ENCODE data around the gene MACC1. TPM values are rescaled to one million over a fixed set of nuclear protein-coding genes. Genes with fewer than 3 reads are reported as not detected.

The MACC1 gene
- total RNA-seq, 3 donors from 2014 or later, result 0.19 to 0.34 (median 0.23) TPM

GRCh38 chr7:20158684-20159083 is 58.5 kb downstream of the MACC1 start:
- H3K4me1 Mint-ChIP-seq (ENCODE audit: low read depth), result no peaks in the 10 kb centered on the region
- no peak for ATAC-seq
- H3K36me3 Mint-ChIP-seq (ENCODE audit: insufficient read depth), result no peaks in the 10 kb centered on the region
- H3K27me3 Mint-ChIP-seq (ENCODE audit: low read depth), result no peaks in the 10 kb centered on the region
- no peaks in the 10 kb centered on the region for H3K9me3 Mint-ChIP-seq
- no peak for DNase-seq
- H3K4me3 Mint-ChIP-seq, result no peak overlapping the region

DNA sequence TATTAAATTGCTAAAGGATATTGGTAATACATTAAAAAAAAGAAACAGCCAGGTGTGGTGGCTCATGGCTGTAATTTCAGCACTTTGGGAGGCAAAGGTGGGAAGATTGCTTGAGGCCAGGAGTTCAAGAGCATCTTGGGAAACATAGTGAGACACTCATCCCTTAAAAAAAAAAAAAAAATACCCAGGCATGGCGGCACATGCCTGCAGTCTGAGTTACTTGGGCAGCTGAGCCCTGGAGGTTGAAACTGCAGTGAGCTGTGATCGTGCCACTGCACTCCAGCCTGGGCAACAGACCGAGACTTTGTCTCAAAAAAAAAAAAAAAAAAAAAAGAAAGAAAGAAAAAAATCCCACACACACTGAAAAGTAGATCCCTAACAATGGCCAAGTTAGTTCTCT is 59.7 kb downstream of the MACC1 start:
- Mint-ChIP-seq H3K27me3 (ENCODE audit: low read depth) (no peaks in the 10 kb centered on the region), H3K4me3 (no peak overlapping the region), H3K9me3 (no peaks in the 10 kb centered on the region), H3K4me1 (ENCODE audit: low read depth) (no peaks in the 10 kb centered on the region), H3K36me3 (ENCODE audit: insufficient read depth) (no peaks in the 10 kb centered on the region)
- ATAC-seq (no peak), DNase-seq (no peak)

GRCh38 chr7:20153999-20154398 is 63.2 kb downstream of the MACC1 start:
- no peaks in the 10 kb centered on the region for H3K27me3 Mint-ChIP-seq (ENCODE audit: low read depth)
- H3K4me1 Mint-ChIP-seq (ENCODE audit: low read depth), result no peaks in the 10 kb centered on the region
- no peak overlapping the region for H3K4me3 Mint-ChIP-seq
- DNase-seq, result no peak
- no peaks in the 10 kb centered on the region for H3K36me3 Mint-ChIP-seq (ENCODE audit: insufficient read depth)
- H3K9me3 Mint-ChIP-seq, result no peaks in the 10 kb centered on the region
- no peak for ATAC-seq

DNA sequence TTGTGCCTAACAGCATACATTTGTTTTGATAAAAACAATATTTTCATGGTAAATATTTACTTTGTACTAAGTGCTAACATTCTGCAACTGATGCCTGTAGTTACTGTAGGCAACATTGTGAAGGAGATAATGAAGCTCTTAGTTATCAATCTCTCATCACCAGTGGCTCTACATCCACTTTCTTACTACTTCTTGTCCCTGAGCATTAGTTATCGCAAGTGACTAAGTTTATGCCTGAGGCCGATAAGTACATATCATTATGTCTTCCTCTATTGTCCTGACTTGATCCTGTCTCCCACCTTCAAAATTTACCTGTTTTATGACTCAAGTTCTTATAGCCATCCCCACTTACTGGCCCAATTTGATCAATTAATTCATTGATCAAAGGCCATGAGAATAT is 63.6 kb downstream of the MACC1 start:
- no peak for ATAC-seq
- no peak for DNase-seq
- Mint-ChIP-seq H3K27me3 (ENCODE audit: low read depth) (no peaks in the 10 kb centered on the region), H3K4me1 (ENCODE audit: low read depth) (no peaks in the 10 kb centered on the region), H3K9me3 (no peaks in the 10 kb centered on the region), H3K4me3 (no peak overlapping the region), H3K36me3 (ENCODE audit: insufficient read depth) (no peaks in the 10 kb centered on the region)

DNA sequence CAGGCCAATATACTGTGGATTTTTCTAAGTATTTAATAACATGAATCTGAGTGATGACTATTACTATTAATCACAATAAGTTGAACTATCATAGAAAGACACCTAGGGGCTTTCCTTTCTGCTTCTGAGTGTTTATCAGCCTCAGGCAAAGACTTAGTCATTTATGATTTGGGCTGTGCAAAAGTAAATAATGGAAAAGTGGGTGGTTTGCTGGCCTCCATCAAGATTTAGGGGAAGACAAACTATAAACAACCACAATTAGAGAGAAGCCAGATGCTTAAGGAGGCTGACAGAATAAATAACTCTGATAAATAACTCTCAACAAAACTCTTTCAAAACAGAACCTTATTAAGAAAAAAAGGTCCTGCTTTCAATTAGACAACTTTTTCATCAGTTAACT is 64.7 kb downstream of the MACC1 start:
- Mint-ChIP-seq H3K9me3 (no peaks in the 10 kb centered on the region), H3K4me1 (ENCODE audit: low read depth) (no peaks in the 10 kb centered on the region), H3K27me3 (ENCODE audit: low read depth) (no peaks in the 10 kb centered on the region), H3K4me3 (no peak overlapping the region), H3K36me3 (ENCODE audit: insufficient read depth) (no peaks in the 10 kb centered on the region)
- ATAC-seq (no peak), DNase-seq (no peak)

GRCh38 chr7:20151708-20152456 is 65.3 kb downstream of the MACC1 start:
- ATAC-seq, result no peak
- no peaks in the 10 kb centered on the region for H3K27me3 Mint-ChIP-seq (ENCODE audit: low read depth)
- no peak overlapping the region for H3K4me3 Mint-ChIP-seq
- no peaks in the 10 kb centered on the region for H3K36me3 Mint-ChIP-seq (ENCODE audit: insufficient read depth)
- no peaks in the 10 kb centered on the region for H3K9me3 Mint-ChIP-seq
- no peaks in the 10 kb centered on the region for H3K4me1 Mint-ChIP-seq (ENCODE audit: low read depth)
- DNase-seq, result no peak

DNA sequence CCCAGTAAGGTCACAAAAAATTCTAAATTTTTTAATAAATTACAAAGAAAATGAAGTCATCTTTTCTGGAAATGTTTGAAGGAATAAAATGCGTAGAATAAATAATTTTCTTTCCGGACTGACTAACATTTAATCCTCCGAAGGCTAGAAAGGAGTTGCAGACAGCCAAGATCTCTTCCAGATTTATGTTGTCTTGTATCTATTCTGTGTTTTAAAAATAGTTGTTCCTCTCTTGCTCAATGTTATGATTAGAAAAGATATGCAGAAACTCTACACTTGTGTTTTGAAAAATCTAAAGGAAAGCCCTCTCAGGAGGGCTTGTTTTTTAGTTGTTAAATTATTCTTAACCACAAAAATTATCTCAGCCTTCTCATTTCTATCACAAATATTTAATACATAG is 70.7 kb downstream of the MACC1 start:
- H3K36me3 Mint-ChIP-seq (ENCODE audit: insufficient read depth), result no peaks in the 10 kb centered on the region
- H3K4me1 Mint-ChIP-seq (ENCODE audit: low read depth), result no peaks in the 10 kb centered on the region
- H3K4me3 Mint-ChIP-seq, result no peak overlapping the region
- DNase-seq, result no peak
- no peak for ATAC-seq
- H3K27me3 Mint-ChIP-seq (ENCODE audit: low read depth), result no peaks in the 10 kb centered on the region
- peaks cover 4% of the 10 kb centered on the region for H3K9me3 Mint-ChIP-seq

GRCh38 chr7:20144801-20145200 is 72.4 kb downstream of the MACC1 start:
- Mint-ChIP-seq H3K4me1 (ENCODE audit: low read depth) (no peaks in the 10 kb centered on the region), H3K9me3 (peaks cover 4% of the 10 kb centered on the region), H3K36me3 (ENCODE audit: insufficient read depth) (no peaks in the 10 kb centered on the region), H3K27me3 (ENCODE audit: low read depth) (no peaks in the 10 kb centered on the region), H3K4me3 (no peak overlapping the region)
- ATAC-seq (no peak), DNase-seq (no peak)

DNA sequence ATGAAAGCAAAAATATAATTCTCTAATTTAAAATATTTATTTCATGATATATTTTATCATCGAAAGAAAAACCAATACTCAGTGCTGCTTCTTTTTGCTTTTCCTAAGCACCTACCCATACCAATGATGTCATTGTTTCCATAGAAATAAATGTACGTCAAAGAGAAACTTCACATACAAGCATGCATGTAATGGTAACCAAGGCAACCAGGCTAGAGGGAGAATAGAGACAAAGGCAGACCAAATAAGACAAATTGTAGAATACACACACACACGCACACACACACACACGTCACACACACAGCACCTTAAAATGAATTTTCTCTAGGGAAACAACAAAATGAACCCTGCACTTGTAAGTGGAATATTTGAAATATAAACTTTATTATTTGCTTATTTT is 75.5 kb downstream of the MACC1 start:
- Mint-ChIP-seq H3K9me3 (peaks cover 8% of the 10 kb centered on the region), H3K27me3 (ENCODE audit: low read depth) (no peaks in the 10 kb centered on the region), H3K4me3 (no peak overlapping the region), H3K4me1 (ENCODE audit: low read depth) (no peaks in the 10 kb centered on the region), H3K36me3 (ENCODE audit: insufficient read depth) (no peaks in the 10 kb centered on the region)
- ATAC-seq (no peak), DNase-seq (no peak)

DNA sequence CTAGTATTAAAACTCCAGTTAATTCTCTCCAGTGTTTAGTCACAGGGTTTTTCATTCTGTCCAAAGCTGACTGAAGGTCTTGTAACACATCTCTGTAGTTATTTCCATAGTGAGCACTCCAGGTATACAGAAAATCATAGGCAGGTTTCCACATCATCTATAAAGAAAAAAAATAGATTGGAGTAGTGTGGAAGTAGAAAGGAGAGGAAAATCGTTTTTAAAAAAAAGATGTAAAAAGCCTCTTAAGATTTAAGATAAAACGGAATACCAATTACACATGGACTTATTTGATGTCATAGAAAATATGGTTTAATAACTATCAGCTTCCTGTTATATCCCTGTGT is 76.2 kb downstream of the MACC1 start:
- H3K4me3 Mint-ChIP-seq, result no peak overlapping the region
- DNase-seq, result no peak
- H3K9me3 Mint-ChIP-seq, result peaks cover 8% of the 10 kb centered on the region
- no peak for ATAC-seq
- no peaks in the 10 kb centered on the region for H3K27me3 Mint-ChIP-seq (ENCODE audit: low read depth)
- H3K4me1 Mint-ChIP-seq (ENCODE audit: low read depth), result no peaks in the 10 kb centered on the region
- no peaks in the 10 kb centered on the region for H3K36me3 Mint-ChIP-seq (ENCODE audit: insufficient read depth)

- DNase-seq (no peak), ATAC-seq (no peak)
- Mint-ChIP-seq H3K9me3 (peaks cover 8% of the 10 kb centered on the region), H3K36me3 (ENCODE audit: insufficient read depth) (no peaks in the 10 kb centered on the region), H3K4me3 (no peak overlapping the region), H3K27me3 (ENCODE audit: low read depth) (no peaks in the 10 kb centered on the region), H3K4me1 (ENCODE audit: low read depth) (no peaks in the 10 kb centered on the region)
These were observed 76.7 kb downstream of the MACC1 start for GRCh38 chr7:20140291-20141001.

DNA sequence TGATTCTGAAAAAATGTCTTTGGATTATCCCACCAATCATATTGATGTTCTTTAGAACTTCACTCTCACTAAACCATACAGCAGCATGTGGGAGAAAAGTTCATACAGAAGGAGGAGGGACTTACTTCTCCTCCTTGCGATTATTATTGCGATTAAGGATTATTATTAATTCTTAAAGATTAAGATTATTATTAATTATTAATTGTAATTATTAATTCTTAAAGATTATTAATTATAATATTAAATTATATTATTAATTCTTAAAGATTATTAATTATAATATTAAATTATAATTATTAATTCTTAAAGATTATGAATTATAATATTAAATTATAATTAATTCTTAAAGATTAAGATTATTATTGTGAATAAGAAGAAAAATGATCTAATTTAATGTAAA is 80.5 kb downstream of the MACC1 start:
- ATAC-seq, result no peak
- H3K27me3 Mint-ChIP-seq (ENCODE audit: low read depth), result no peaks in the 10 kb centered on the region
- DNase-seq, result no peak
- peaks cover 4% of the 10 kb centered on the region for H3K9me3 Mint-ChIP-seq
- H3K4me1 Mint-ChIP-seq (ENCODE audit: low read depth), result no peaks in the 10 kb centered on the region
- no peak overlapping the region for H3K4me3 Mint-ChIP-seq
- no peaks in the 10 kb centered on the region for H3K36me3 Mint-ChIP-seq (ENCODE audit: insufficient read depth)

- DNase-seq (no peak), ATAC-seq (no peak)
- no peaks in the 10 kb centered on the region for H3K9me3 Mint-ChIP-seq
- H3K36me3 Mint-ChIP-seq (ENCODE audit: insufficient read depth), result no peaks in the 10 kb centered on the region
- H3K27me3 Mint-ChIP-seq (ENCODE audit: low read depth), result no peaks in the 10 kb centered on the region
- H3K4me1 Mint-ChIP-seq (ENCODE audit: low read depth), result no peaks in the 10 kb centered on the region
- H3K4me3 Mint-ChIP-seq, result no peak overlapping the region
These were observed 83.4 kb downstream of the MACC1 start for GRCh38 chr7:20133803-20134202.

GRCh38 chr7:20132585-20132984 is 84.6 kb downstream of the MACC1 start:
- Mint-ChIP-seq H3K27me3 (ENCODE audit: low read depth) (no peaks in the 10 kb centered on the region), H3K9me3 (no peaks in the 10 kb centered on the region), H3K36me3 (ENCODE audit: insufficient read depth) (no peaks in the 10 kb centered on the region), H3K4me3 (no peak overlapping the region), H3K4me1 (ENCODE audit: low read depth) (no peaks in the 10 kb centered on the region)
- DNase-seq (no peak), ATAC-seq (no peak)

GRCh38 chr7:20131776-20132175 is 85.4 kb downstream of the MACC1 start:
- no peaks in the 10 kb centered on the region for H3K27me3 Mint-ChIP-seq (ENCODE audit: low read depth)
- H3K4me1 Mint-ChIP-seq (ENCODE audit: low read depth), result no peaks in the 10 kb centered on the region
- ATAC-seq, result no peak
- no peaks in the 10 kb centered on the region for H3K9me3 Mint-ChIP-seq
- no peaks in the 10 kb centered on the region for H3K36me3 Mint-ChIP-seq (ENCODE audit: insufficient read depth)
- DNase-seq, result no peak
- H3K4me3 Mint-ChIP-seq, result no peak overlapping the region

Measured in activated T-cell treated with anti-CD3 and anti-CD28 coated beads, Interleukin-2, amount 50 U/mL, for 4 hours (primary cell).